Stimulated activated CD4-positive, alpha-beta T cell treated with anti-CD3 and anti-CD28 coated beads, Interleukin-1b, Interleukin-23, amount 100 ng/mL, for 1 hour (primary cell): ENCODE data around the gene PPP1R9B.

ENCODE experiments used
- DNase-seq, 2 donors: peaks; one replicate each; pipeline ENCODE4 v3.0.0-alpha.2; 2020; ENCODE audit warnings: low read depth in 2 of 2

Gene PPP1R9B

GRCh38 chr17:50173335-50173941 lies 23.0 kb upstream of the PPP1R9B start:
- no peak for DNase-seq

DNA sequence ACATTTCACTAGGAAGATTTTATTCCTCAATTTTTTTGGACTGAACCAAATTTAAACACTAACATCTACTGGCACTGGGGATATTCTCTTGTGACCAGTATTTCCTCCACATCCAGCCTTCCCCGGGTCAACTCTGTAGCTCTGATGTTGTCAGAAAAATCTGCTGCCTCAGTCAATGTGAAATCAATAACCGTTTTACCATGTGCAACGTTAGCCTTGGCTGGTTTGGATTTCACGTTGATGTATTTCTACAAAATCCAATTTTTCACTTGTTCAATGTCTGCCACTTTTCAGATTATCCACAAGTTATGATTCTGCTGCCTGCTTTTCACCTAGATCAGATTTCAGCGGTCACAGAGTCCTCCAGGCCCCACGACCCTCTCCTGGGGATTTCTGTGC lies 22.5 kb upstream of the PPP1R9B start:
- DNase-seq, result no peak

- DNase-seq, result no peak
Measured at GRCh38 chr17:50172130-50172529, 21.7 kb upstream of the PPP1R9B start.

DNA sequence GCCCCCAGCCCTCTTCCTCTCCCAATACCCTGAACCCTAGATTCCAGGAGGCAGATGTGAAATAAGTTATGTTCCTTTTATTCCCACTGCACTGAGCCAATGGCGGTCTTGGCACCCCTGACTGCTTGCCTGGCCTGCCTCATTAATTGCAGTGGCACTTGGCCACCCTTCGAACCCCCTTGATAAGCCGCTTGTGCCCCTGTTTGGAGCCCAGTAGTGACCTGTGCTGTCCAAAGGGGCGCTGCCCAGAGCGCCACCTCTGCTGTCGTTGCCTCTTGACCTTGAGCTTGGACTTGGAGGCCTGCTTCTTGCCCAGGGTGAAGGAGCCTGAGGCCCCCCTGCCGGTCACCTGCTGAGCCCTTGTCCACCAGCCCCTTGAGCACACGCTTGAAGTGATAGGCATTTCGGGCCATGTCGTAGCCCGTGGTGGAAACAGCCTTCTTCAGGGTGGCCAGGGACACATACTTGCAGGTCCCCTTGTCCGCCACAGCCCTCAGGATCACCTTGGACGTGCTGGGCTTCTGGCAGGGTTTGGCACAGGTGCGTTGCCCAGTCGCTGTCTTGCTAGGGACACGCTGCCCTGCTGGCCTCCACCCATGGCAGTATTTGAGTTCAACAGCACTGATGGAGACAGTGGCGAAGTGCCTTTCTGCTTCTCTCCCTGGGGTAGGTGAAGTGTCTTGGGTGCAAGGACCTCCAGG lies 21.0 kb upstream of the PPP1R9B start:
- no peak for DNase-seq

- DNase-seq, result no peak
Measured at GRCh38 chr17:50170662-50171370, 20.3 kb upstream of the PPP1R9B start.

- no peak for DNase-seq
Measured at GRCh38 chr17:50169881-50170459, 19.5 kb upstream of the PPP1R9B start.

- DNase-seq, result no peak
Measured at GRCh38 chr17:50169121-50169764, 18.8 kb upstream of the PPP1R9B start.

GRCh38 chr17:50168319-50168718 lies 17.8 kb upstream of the PPP1R9B start:
- no peak for DNase-seq

- no peak for DNase-seq
Measured at GRCh38 chr17:50167371-50167770, 16.9 kb upstream of the PPP1R9B start.

GRCh38 chr17:50166518-50167181 lies 16.2 kb upstream of the PPP1R9B start:
- DNase-seq, result no peak

GRCh38 chr17:50165867-50166517 lies 15.5 kb upstream of the PPP1R9B start, which contains the start of gene SGCA:
SGCA (plus strand) TSS chr17:50166005; CDS start chr17:50166041, 36 bp downstream.
- DNase-seq, result no peak

DNA sequence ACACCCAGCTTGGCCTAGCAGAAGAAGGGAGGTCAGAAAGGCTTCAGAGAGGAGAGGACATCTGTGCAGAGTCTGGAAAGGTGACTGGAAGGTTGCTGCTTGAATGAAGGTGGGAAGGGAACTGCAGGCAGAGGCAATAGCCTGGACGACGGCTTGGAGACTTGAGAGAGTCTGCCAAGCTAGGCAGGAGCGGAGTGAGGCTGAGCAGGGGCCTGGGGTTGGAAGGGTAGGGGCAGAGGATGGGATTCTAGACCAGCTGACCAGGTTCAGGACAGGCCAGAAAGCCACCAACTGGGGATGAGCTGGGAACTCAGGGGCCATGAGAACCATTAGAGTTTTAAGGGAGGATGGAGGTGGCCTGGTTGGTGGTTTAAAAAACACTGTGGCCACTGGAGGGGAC lies 15.0 kb upstream of the PPP1R9B start:
- no peak for DNase-seq

- DNase-seq, result no peak
Measured at GRCh38 chr17:50165066-50165465, 14.6 kb upstream of the PPP1R9B start.

DNA sequence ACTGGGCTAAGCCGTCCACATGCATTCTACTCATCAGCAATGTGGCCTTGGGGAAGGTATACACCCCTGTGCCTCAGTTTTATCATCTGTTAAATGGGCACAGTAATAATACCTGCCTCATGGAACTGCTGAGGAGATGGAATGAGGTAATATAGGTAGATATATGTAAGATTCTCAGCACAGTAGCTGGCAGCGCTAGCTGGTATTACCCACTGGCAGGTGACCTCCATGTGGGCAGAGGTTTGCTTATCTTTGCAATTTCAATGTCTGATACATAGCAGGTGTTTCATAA lies 14.2 kb upstream of the PPP1R9B start:
- DNase-seq, result no peak

GRCh38 chr17:50163843-50164696 lies 13.6 kb upstream of the PPP1R9B start:
- DNase-seq, result no peak

GRCh38 chr17:50162466-50163254 lies 12.2 kb upstream of the PPP1R9B start:
- DNase-seq, result no peak

- no peak for DNase-seq
Measured at GRCh38 chr17:50161911-50162288, 11.4 kb upstream of the PPP1R9B start.

- peak; percentile 90 to 91 for DNase-seq
Measured at GRCh38 chr17:50161023-50161910, 10.8 kb upstream of the PPP1R9B start.
